Glomerular visceral epithelial cell (primary cell): ENCODE results near the gene SHANK1.

Experiments used
- DNase-seq: peaks from one replicate; pipeline ENCODE4 v3.0.0-alpha.2; 2016; ENCODE audit errors: extremely low spot score

SHANK1 gene

DNA sequence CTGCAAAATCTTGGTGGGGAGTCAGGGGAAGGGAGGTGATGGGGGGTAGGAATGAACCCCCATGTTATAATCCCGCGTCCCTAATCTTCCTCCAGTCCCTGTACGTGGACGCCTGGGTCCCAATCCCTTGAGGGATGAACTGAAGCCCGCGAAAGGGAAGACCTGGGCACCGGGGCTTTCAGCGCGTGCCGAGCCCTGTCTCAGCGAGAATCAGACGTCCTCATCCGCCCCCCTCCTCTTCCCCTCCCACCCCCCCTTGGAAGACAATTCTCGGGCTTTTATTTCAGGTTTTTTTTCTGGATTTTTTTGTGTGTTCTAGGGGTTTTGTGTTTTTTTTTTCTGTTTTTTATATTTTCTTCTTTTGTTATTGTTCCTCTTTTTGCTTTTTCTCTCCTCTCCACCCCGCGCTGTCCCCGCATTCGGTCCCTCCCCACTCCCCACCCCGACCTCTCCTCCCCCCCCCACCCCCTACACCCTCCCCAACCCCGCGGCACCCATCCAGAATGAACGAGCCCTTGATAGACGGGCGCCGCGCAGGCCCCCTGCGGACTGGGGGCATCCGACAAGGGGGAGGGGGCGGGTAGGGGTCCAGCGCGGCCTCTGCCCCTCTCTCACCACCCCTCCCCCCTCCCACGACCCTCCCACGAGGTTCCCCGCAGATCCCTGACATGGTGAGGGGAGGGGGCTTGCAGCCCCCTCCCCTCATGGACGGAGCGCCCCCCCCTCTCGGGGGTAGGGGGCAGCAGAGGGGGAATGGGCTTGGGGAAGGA is 60.1 kb downstream of the SHANK1 start:
- no peak for DNase-seq

DNA sequence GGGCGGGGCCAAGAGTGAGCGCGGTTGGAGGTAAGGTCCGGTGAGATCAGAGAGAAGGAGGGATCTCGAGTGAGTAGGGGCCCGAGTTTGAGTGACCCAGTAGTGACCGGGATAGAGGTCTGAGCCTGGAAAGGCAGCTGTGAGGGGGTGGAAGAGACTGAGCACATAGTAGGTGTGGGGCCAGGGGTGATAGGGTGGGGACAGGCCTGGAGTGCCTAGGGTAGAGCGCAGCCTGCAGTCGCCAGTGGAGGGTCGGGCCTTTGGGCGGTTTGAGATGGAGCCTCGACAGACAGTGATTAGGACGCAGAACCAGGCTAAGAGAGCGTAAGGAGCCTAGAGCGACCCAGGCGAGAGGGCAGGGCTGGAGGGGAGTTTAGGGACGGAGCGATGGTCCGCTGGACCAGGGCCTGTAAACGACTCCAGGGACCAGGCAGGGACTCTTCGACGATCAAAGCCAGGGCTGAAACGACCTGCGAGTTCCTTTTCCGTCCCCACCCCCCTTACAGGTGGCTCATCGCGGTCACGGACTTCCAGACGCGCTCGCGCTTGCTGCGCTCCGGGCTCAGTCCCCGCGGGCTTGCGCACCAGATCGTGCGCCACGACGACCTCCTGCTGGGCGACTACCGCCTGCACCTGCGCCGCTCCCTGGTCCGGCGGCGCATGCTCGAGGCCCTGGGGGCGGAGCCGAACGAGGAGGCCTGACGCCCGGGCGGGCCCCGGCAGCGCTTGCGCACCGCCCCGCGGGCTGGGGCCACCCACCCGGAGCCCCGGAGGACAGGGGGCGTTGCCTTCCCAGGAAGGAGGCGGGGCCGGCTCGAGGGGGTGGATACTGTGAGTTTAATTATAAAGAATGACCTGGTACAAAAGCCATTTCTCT is 60.9 kb downstream of the SHANK1 start:
- DNase-seq: peak; percentile 79

DNA sequence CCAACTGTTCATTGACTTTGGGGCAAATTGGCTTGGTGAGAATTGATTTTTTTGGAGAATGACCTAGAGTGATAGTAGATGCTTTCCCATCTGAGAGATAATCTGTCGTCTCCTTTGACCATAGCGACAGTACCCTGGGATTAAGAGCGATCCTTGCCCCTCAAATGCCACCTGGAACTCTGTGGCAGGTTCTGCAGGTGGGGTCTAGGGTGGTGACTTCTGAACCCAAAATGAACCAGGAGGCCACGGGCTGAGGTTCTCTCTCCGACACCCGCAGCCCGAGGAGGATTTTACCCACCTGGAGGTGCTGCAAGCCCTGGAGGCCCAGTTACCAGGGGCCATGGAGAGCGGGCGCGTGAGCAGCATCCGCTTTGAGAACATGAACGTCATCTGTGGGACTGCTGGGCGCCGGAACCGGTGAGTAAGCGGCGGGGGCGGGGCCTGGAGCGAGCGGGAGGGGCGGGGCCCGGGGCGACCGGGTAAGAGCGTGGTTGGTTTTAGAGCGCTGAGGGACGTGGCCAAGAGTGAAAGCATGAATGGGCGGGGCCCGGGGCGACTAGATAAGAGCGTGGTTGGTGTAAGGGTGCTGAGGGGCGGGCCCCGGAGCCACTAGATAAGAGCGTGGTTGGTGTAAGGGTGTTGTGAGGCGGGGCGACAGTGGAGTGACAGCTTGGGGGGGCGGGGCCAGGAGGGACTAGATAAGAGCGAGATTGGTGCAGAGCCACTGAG is 61.7 kb downstream of the SHANK1 start:
- peak; percentile 98 for DNase-seq

GRCh38 chr19:50657222-50657669 is 62.4 kb downstream of the SHANK1 start:
- DNase-seq: no peak

GRCh38 chr19:50654882-50655281 is 64.7 kb downstream of the SHANK1 start:
- DNase-seq: no peak

DNA sequence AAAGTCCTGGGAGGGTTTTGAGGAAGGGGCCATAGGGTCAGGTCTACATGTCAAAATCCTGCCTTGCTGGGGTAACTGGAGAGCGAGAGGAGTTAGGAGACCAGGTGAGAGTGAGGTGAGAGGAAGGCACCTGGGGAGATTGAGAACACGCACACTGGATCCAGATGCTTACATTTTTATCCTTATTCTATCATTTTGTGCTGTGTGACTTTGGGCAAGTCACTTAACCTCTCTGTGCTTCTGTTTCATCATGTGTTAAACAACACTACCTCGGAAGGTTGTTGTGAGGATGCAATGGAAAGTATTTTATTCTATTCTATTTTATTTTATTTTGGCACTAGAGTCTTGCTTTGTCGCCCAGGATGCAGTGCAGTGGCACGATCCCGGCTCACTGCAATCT is 66.9 kb downstream of the SHANK1 start:
- no peak for DNase-seq

GRCh38 chr19:50651174-50651573 is 68.4 kb downstream of the SHANK1 start:
- DNase-seq: no peak

DNA sequence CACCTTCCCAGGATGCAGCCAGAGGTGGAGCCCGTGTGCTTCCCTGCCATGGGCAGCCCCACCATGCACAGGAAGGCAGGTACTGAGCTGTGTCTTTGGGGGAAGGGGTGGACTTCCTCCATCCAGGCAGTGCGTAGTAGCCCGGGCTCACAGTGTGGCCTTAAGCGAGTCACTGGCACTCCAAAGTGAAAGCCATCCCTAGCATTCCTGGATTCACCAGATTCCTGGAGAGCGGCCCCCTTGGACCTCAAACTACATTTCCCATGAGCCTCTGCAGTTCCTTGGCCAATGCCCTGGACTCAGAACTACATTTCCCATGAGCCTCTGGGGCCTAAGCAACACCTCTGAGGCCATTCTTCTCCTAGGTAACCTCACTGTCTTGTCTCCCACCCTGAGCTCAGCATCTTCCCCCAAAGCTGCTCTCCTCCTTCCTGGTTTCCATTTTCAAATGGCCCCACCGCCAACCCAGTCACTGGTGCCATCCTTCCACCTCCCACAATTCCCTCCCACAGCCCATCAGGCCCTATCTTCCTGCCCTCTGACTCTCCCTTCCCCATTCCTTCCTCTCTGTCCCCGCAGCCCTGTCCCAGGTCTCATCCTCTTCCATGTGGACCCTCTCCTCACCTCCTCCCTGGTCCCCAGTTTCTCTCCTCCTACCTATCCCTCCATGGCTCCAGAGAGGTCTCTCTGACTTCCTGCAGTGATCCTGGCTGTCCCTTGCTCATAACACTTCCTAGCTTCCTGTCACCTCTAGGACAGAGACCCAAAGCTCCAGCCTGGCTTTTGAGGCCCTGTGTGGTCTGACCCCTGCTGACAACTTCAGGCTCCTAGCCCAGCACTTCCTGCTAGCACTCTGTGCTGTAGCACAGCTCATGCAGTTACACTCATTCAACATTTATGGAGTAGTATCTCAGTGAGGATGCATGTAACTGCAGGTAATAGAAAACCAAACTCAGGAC is 69.9 kb downstream of the SHANK1 start, which contains the start of gene C19orf81:
Gene C19orf81 (plus strand): TSS at position 13 of the 959 bp plus-strand sequence. CDS start 0 bp downstream, at position 13.
- DNase-seq: no peak

DNA sequence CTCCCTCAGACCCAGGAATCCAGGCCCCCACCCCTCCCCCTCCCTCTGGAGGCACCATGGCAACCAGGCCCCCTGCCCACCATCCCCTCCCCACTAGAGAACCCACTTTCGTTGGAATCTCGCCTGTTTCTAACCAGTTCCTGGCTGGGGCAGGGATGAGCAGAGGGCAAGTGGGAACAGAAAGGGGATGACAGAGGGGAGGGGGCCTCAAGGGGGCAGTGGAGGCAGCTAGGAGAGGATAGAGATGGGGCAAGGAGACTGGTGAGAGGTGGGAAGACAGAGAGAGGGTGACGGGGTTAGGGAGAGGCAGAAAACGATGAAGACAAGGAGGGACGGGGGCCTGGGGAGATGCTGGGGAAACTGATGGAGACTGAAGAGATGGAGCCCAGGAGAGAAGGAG is 70.9 kb downstream of the SHANK1 start:
- no peak for DNase-seq

GRCh38 chr19:50647879-50648615 is 71.6 kb downstream of the SHANK1 start:
- DNase-seq: no peak

DNA sequence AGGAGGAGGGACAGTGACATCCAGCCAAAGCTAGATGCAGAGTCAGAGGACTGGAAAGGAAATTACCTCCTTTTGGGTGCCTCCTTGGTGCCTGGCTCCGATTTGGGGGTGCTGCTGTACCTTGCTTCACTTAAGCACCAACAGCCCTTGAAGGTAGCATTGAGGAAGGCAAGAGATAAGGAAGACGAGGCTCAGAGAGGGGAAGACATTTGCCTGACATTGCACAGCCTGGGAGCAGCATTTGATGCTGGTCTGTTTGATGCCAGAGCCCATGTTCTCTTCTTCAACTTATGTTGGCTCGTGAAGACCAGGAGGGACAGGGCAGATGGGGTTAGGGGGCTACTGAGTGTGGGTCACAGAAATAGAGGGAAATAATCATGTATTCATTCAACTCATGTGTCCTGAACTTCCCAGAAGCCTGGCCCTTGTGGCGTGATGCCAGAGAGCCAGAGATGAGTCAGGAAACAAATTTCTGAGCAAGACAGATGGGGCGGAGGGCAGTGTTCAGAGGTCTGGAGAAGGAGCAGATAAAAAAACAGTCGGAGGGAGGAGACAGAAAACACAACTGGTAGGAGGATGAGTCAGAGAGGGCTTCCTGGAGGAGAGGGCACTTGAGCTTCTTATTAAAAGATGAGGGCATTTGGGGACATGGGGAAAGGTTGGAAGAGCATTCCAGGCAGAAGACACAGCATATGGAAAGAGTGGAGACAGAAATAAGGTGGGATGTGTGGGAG is 73.4 kb downstream of the SHANK1 start:
- peak; percentile 58 for DNase-seq

- DNase-seq: no peak
Measured at GRCh38 chr19:50645107-50645506, 74.5 kb downstream of the SHANK1 start.

- no peak for DNase-seq
Measured at GRCh38 chr19:50644315-50644915, 75.2 kb downstream of the SHANK1 start.

DNA sequence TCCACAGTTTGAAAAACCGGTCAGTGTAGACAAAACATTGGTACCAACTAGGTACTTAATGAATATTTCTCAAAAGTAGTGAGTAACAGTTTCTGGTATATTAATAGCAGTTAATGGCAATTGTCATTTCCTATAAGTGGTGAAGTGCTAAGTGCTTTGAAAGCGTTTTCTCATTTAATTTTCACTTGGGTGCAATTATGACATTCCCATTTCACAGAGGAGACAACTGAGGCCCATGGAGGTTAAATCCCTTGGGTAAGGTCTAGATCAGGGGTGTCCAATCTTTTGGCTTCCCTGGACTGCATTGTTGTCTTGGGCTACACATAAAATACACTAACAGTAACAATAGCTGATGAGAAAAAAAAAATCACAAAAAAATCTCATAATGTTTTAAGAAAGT is 79.2 kb downstream of the SHANK1 start:
- DNase-seq: no peak

DNA sequence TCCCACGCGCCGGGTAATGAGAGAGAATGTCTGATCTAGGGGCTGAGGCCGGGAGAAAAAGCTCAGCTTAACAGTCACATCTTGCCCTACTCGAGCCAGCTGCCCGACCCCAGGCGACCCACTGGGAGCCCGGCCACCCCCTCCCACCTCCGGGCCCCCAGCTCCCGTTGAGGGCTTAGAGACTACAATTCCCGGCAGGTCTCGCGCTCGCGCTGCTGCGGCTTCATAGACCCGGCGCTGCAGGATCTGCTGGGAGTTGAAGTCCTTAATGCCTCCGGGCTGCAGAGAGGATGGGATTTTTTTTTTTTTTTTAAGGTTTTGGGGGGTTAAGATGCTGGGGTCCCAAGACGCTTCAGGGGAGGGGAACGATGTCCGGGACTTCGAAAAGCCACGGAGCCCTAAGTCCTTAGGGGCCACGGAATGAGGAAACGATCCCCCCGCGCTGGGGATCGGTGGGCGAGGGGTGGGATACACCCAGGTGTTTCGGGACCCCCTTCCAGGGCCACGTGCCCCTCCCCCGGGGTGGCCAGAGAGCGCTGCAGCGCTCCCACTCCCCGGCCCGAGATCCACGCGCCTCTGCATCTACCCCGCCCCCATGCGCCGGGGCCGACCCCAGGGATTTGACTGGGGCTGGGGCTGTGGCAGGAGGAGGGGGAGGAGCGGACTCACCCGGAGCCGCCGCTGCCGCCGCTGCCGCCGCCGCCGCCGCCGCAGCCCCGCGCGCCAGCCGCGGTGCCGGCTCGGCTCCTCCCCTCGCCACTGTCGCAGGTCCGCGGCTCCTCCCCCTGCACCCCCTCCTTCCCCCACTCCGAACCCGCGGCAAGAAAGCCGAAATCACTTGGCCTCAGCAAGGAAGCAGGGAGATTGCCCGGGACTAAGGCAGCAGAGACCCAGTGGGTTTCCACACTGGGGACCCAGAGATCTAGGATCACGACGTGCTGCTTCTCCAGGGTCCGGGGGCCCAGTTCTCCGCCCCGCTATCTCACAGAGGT is 80.2 kb downstream of the SHANK1 start, which contains the start of gene SYT3:
Gene SYT3 (minus strand): TSS at position 761 of the 992 bp plus-strand sequence. CDS start 2,470 bp downstream, outside the sequence.
- peak; percentile 16 for DNase-seq

DNA sequence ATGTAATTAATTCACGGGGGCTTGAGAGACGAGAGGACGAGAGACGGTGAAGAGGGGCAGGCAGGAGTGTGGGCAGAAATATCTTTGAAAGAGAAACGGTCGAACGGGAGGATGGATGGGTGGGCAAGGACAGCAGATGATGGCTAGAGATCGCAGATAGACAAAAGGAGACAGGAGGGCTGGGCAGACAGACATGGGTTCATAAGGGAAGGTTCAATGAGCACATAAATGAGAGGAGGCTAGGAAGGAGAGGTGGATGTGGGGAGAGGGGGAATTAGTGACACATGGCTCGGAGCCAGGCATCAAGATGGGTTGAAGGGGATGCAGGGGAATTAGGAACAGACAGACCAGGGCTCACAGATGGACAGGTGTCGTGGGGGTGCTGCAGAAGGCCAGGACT is 81.0 kb downstream of the SHANK1 start:
- DNase-seq: no peak

- no peak for DNase-seq
Measured at GRCh38 chr19:50636317-50637085, 83.1 kb downstream of the SHANK1 start.
